Globus pallidus (tissue), 1 donor: ENCODE results near the gene CCDC187.
A peak's percentile ranks its signal among the peaks of the same experiment; 100 is the strongest.

Source experiments
- DNase-seq: peaks from one replicate; pipeline ENCODE4 v3.0.0-alpha.2; 2015; ENCODE audit warnings: low spot score

The CCDC187 gene

DNA sequence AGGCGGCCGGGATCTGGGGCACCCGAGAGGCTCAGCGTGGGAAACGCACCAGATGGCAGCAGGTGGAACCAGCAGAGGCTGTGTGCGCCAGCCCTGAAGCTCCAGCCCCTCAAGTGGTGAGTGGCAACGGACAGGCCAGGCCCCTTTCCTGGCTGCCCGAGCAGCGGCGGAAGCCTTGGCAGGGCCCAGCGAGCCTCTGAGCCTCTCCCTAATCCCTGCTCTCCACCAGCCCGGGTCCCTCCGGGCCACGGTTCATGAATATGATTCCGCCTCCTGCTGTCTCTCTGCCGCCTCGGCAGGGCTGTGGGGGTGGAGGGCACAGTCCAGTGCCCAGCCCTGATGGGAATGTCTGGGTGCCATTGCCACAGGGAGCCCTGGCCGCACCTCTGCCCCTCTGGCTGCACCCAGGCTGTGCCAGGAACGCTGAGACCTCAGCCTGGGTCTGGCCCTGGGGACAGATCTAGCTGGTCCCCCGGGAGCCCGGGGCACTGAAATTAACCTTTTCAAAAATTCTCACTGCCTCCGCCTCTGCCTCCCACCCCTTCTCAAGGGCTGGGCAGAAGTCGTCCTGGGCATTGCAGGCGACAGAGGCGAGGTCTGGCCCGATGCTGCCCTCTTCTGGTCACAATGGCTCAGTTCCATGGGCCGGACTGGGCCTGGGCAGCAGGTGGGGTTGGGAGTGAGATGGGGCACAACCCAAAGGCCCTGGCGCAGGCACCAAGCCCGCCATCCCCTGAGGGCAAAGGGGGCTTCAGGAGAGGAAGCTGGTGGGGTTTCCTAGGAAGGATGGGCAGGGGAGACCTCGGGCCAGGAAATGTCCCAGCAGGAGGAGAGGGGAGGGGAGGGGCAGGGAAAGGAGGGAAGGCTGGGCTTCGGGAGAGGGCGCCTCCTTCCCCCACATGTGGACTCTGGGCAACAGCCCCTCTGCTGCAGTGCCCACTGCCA lies 20.3 kb downstream of the CCDC187 start:
- peak; percentile 68 for DNase-seq

DNA sequence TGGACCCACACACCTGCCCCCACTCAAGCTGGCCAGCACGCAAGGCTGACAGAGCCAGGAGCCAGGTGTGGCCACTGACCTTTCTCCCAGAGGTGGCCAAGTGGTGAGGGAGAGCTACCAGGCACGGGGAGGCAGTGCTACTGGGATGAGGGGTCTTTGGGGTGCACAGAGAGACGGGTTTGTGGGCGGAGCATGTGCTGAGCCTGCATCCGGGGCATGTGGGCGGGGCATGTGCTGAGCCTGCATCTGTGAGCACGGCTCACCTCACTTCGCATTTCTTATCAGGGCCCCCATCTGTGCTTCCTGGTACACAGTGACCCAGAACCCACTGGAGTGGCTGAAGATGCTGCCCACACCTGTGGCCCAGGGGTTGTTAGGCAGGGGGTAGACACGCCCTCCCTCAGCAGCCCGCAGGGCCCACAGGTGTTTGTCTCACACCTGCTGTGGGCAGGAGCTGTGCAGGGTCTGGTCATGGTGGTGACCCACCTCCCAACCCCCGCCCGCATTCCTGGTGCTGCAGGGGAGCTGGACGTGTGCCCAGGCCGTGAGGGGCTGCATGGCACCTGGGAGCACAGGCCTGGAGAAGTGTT lies 21.5 kb downstream of the CCDC187 start:
- DNase-seq = no peak

DNA sequence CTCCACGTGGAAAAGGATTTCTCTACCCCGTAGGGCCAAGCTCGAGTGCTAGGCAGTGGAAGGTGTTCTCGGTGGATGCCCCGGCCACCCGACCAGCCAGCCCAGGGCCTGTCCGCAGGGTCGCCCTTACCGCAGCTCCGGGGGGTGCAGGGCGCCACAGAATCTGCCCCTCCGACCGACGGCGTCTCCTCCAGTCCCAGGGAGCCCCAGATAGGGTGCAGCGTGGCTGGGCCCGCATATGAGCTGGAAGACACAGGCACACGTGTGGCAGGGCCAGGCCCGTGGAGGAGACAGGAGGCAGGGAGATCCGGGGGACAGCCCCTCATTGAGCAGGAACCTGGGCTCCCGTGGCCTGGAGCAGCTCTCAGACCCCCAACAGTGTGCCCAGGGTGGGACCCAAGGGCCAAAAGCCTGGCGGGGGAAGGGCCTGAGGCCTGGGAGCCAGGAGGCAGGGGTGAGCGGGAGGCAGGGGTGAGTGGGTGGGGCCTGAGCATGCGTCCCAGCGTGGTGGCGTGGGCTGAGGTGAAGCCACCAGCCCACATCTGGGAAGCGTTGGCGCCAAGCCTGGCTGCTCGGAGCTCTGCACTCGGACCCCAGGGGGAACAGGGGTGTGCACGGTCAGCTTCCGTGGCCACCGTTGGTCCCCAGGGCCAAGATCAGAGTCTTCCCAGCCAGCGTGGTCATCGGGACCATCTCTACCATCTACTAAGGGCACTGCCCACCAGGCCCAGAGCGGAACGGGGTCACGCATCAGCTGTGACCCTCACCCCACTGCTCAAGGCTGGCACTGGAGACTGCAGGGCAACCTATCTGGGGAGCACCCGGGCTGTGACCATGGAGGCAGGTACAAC lies 22.2 kb downstream of the CCDC187 start:
- DNase-seq = no peak

DNA sequence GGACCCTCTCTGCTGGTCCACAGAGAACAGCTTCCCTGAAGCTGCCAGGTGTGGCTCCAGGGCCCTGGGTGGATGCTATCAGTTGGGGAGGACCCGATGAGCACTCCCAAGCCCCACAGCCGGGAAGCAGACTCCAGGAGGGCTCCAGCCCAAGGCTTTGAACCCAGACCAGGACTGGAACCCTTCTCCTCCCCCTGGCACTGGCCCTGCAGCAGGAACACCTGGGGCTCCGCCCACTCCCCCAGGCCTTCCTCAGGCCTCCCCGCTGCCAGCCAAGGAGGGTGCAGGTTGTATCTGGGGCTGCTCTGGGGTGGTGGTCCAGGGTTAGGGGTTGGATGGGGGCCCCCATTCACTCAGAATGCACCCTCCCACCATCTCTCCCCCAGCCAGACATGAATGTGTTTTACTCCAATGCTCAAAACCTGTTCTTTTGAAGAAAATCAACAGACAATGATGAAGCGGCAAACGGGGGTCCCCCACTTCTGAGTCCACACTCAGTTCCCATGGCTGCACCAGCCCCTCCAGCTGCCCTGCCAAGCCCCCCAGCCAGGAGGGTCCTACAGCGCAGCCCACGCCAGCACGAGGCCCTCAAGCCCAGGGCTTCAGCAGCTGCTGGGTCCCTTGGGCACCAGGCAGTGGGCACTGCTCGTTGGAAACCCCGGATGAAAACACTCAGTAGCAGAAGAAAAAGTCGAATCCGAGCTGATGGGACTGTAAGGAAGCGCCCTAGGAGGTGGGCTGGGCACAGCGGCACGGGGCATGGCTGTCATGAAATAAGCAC lies 23.2 kb downstream of the CCDC187 start:
- no peak for DNase-seq

DNA sequence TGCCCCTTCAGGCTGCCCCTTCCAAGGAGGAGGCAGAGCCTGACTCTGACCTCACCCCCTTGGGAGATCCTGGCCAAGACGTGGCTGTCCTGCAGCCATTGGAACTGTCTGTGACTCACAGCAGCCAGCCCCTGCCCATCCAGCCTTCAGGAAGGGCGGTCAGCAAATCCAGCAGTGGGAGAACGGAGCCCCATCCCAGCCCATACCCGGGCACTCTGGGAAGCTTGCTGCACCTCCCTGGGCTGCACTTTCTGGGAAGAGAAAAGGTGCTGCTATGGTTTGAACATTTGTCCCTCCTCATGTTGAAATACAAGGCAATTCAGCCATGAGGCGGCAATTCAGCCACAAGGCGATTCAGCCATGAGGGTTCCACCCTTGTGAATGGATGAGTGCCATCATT lies 24.4 kb downstream of the CCDC187 start:
- no peak for DNase-seq

DNA sequence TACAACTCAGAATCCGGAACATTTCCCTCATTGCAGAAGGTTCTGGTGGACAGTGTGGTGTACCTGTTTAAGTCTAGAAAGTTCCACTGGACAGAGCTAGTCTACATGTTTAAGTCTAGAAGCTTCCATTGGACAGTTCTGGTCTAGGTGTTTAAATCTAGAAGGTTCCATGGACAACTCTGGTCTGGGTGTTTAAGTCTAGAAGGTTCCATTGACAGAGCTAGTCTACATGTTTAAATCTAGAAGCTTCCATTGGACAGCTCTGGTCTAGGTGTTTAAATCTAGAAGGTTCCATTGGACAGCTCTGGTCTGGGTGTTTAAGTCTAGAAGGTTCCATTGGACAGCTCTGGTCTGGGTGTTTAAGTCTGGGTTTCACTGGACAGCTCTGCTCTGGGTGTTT lies 25.0 kb downstream of the CCDC187 start:
- DNase-seq = no peak

DNA sequence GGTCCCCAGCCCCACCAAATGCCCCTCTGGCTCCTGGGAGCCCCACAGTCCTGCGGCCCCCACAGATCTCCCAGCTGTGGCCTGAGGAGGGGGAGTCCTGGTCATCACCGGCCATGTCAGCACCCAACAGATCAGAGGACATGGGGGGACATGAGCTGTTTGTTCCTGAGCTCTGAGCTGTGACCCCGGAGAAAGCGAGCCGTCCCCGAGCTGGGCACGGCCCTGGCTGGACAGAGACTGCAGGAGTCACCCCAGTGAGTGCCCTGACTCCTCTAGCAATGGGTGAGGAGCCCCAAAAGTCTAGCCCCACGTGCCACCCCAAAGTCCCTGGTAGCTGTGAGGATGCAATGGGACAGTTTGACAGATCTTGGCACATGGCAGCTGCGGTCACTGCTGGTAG lies 25.7 kb downstream of the CCDC187 start:
- no peak for DNase-seq

DNA sequence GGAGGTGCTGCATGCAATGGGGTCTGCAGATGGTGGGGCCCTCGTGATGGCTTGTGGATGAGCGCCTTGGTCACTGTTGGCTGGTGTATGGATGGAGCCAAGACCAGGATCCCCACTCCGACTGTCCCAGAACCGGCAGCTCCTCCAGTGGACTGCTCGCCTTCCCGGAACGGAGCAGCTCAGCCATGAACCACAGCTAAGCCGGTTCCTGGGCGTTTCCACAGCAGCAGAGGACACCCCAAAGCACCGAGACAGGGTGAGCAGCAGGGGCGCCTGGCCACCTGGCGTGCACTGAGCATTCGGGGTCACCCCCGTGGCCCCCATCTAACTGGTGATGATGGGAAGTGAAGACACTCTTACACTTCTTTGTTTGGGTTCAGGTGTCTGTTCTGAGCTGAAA lies 26.1 kb downstream of the CCDC187 start:
- no peak for DNase-seq

DNA sequence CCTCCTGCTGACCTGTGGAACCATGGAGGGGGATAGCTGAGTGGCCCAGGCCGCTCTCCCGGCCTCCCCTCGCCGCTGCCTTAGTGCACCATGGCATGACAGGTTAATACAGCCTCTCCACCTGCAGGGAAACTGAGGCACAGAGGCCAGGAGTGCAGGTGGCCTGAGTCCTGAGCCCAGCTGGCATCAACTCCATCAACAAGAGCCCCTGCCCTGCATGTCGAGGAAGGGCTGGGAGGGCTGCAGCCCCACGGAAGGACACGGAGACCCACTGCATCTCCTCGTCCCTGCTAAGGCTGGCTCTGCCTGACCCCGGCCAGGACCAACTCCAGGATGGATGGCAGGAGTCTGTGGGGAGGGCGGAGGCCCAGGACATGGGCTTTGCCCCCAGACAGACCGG lies 27.2 kb downstream of the CCDC187 start:
- no peak for DNase-seq

DNA sequence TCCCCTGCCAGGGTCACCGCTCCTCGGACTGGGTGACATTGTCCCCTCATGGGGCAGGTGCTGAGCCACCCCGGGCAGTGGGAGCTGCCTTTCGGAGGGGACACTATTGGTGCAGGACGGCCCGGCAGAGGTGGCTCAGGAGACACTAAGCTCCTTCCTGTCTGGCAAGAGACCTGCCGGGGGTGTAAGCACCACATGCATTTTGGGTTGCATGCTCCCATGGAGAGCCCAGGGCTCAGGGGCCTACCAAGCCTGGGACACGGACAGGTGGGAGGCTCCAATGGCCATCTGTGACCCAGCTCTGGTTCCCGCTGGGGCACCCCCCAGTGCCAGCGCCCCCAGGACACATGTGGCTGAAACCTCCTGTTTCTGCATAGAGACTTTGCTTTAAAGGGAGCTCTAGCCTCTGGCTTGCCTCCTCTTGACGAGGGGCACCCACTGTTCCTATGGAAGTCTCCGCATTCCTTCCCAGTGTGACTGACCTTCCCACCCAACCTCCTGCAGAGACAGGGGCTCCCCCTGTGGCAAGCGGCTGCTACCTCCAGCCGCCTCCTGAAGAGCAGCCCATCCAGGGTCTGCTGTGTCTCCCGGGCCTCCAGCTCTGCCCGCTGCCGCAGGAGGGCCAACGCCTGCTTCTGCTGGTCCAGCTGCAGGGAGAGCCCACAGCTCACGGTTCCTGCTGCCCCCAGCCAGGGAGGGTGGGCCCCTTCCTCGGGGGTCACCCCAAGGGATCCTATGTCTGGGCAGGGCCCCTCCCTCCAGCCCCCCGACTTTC lies 28.1 kb downstream of the CCDC187 start:
- no peak for DNase-seq

DNA sequence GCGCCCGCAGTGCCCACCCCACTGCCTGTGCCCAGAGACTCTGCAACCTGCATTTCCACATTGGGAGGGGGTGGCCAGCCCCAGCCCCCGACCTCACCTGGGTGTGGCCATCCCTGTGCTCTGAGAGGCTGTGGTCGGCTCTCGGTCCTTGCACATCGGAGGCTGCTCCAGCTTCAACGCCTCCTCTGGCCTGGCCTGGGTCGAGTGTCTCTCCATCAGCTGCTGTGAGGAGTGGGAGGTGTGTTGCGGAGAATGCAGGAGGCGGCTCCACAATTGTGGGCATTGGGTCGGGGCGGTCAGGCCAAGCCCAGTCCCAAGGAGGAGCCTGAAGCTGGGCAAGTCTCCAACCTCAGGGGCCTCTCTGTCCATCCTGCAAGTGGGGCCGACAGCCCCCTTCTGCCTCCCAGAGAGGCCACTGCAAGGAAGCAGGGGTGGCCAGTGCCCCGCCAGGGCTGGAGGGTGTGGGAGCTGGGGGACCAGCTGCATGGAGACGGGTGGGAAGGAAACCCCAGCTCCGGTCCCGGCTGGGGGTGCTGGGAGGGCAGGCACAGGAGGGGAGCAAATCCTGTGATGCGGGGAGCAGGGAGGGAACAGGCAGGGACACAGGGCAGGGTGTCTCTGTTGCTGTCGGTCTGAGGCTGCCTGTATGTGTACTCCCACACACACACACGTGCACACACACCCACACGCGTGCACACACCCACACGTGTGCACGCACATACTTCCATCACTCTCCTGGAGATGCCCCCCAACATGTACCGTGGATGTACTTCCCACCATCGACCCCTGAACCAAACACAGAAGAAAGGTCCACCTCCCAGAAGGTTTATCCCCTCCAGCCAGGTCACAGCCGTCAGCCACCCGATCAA lies 28.9 kb downstream of the CCDC187 start:
- no peak for DNase-seq

DNA sequence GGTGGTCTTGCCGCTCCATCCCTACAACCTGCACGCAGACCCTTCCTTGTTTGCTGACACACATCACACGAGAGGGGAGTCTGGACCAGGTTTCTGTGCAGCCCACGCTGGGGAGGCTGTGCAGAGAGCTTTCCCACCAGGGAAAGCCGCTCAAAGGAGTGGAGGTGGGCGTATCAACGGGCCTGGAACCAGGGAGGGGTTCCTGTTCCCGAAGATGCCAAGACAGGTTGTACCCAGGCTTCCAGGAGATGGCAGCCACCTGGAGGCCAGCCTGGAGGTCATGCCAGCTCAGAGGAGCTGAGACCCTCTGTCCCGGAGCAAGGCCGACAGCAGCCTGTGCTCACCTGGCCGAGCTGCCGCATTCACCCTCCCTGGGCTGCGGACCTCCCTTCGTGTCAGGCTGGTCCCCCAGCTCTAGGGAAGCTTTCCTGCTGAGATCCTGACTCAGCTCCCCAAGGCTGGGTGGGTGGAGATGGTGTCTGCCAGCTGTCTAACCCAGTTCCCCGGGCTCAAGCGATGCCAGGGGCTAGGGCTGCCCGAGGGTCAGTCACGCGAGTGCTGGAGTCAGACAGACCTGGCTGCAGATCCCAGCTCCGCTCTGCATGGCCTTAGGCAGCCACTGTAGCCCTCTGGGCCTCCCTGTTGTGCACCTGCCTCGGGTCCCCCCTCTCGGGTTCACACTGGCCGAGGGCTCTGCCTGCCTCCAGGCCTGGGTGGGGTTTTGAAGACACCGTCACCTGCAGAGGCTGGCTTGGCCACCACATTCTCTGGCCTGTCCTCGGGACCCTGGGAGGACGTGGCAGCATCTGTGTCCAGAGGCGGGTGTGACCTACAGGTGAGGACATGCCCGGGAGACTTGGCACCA lies 29.7 kb downstream of the CCDC187 start:
- DNase-seq = no peak

DNA sequence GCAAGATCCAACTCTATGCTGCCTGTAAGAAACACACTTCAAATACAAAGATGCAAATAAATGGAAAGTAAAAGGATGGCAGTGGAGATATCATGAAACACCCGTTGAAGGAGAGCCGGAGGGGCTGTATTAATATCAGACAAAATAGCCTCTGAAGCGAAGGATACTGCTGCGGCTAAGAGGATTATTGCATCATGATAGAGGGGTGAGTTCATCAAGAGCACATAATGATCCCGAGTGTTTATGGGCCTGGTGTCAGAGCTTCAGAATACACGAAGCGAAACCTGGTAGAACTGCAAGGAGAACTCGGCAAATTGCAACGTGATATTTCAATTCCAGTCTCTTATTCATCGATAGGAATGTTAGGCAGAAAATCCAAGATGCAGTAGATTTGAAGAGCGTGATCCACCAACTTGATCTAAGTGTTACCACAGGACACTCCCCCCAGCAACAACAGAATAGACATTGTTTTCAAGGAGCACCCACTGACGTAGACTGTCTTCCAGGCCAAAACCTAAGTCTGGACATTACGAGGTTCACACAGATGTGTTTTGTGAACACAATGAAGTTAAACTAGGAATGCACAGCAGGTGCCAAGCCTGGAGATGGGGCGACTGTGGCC lies 30.5 kb downstream of the CCDC187 start:
- DNase-seq = no peak

DNA sequence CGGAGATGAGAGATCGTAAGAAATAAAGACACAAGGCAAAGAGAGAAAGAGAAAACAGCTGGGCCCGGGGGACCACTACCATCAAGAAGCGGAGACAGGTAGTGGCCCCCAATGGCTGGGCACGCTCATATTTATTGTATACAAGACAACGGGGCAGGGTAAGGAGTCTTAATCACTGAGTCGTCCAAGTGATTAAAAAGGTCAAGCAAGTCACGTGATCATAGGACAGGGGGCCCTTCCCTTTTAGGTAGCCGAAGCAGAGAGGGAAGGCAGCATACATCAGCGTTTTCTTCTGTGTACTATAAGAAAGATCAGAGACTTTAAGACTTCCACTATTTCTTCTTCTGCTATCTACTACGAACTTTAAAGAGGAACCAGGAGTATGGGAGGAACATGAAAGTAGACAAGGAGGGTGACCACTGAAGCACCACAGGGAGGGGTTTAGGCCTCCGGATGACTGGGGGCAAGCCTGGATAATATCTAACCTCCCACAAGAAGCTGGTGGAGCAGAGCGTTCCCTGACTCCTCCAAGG lies 33.7 kb downstream of the CCDC187 start:
- peak; percentile 43 for DNase-seq

DNA sequence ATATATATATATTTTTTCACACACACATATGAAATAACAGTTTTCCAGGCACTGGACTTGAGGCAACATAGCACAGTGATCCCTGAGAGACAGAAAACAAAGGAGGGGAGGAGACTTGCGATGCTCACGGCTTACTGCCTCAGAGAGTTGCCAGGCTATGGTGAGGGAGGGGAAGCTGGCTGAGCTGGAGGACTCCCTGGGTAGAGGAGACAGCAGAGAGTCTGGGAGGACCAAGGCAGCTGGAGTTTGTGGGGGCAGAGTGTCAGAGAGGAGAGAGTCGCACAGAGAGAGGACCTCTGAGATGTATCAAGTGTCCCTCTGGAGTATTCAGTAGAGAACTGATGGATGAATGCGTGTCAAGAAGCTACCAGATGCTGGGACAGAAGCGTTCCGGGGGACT lies 35.2 kb downstream of the CCDC187 start:
- no peak for DNase-seq

DNA sequence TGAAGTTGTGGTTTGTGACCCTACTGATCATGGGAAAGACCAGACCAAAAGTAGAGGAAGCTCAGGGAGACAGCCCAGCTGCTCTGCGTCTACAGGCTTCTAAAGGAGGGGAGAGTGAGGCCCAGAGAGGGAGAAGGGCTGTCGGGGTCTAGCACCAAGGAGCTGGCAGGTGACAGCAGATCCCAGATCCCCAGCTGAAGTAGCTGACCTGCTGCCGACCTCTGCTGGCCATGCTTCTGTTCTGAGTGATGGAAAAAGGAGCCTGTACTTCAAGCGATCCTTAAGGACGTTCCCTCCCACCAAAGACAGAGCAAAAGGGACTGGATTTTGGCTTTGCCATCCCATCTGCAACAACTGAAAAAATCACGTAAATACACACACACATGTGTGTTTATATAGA lies 35.6 kb downstream of the CCDC187 start:
- DNase-seq = no peak

DNA sequence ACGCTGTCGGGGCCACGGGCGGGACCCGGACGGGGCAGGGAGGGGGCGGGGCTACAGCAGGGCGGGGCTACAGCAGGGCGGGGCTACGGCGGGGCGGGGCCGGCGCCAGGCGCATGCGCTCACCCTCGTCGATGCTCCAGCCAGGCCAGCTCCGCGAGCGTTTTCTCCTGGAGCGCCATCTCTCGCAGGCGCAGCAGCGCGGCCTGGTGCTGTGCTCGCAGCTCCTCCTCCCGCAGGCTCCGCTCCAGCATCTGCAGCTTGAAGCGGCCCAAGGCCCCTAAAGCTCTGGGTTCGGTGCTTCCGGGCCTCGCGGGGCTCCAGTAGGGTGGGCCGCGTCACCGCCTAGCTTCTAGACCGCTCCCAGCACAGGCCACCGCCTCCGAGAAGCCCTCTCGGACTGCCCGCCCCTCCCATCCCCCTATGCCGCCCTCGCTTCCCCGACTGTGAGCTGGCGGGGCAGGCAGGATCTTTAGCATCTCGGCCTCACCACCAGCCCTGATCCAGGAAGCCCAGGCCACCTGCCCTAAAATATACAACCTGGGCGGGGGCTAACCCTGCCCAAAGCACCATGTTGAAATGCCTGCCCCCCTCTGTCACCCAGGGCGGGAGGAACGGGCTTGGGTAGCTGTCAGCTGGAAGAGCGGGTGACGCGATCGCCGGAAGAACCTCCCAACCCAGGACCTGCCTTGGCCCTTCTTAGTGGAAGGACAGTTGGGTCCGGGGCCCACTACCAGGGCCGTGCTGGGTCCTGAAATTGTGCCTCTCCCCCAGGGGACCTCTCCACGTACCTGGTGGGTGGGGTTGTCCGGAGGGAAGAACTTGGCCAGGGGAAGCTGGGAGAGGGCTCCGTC lies 36.4 kb downstream of the CCDC187 start:
- peak; percentile 69 for DNase-seq
